Left renal cortex interstitium (tissue), 4 donors: ENCODE results near the gene CNTNAP5. TPM values are rescaled to one million over a fixed set of nuclear protein-coding genes. Genes with fewer than 3 reads are reported as not detected.

Source experiments
- DNase-seq, 4 donors: peaks; one replicate each; pipeline ENCODE4 v3.0.0-alpha.2; 2013; ENCODE audit warnings: low read depth in 4 of 4, low spot score in 2 of 4, missing footprints in 1 of 4
- polyA plus RNA-seq, 4 donors: library from polyadenylated mRNA; unstranded; fragments of 120-200 nt; gene quantifications; one replicate each; pipeline ENCODE4 v1.2.1, GENCODE V29; 2013; ENCODE audit not compliant: insufficient read length in 4 of 4

CNTNAP5 gene
- polyA plus RNA-seq, 4 donors = 0.32 TPM; not detected in 3

DNA sequence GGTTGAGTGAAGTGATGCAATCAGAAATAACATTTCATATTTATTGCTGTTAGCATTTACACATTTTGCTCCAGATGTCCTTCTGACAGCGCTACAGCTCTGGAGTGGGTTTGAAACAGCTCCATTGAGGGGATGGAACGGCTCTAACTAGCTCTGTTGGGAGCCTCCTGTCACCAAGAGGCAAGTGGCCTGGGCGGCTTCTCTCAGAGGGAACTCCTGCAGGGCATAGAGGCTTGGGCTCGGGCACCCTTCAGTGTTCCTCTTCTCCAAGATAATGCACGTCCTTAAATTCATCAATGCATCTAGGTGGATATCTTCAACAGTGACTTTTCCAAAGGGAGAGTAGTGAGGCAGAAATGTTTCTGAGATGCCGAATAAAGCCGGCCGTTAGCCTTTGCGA, 122.5 kb downstream of the CNTNAP5 start:
- DNase-seq = no peak

DNA sequence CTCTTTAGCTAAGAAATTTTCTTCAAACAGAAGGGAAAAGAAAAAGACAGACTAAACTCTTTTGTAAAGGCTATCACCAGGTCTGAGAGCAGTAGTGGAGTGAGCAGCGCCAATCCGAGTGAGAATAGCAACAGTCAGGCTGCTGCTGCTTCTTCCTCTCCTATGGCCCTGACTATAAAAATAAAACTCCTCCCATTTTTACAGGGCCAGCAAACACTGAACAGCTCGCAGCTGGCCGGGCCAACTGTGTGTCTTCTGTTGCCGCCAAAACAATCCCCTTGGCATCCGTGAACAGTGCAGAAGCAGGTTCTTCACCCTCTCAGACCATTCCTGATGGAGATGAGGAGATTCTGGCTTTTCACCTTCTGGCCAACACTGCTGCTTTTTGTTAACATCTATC, 124.5 kb downstream of the CNTNAP5 start:
- no peak for DNase-seq

DNA sequence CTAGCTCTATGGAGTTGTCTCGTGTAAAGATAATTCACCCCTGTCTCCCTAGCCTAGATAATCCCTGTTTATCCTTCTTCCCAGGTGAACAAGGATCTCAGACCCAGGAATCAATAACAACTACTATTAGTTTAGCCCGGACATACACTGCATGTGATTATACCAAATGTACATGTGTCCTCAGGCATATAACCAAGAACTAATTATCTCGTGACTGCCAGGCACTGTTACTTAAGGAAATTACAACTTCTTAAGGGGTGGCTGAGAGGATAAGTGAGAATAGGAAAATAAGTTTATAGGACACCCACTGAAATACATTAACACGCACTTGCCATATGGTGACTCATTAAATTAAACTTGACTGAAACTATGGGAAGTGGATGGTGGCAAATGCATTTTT, 126.6 kb downstream of the CNTNAP5 start:
- no peak for DNase-seq

DNA sequence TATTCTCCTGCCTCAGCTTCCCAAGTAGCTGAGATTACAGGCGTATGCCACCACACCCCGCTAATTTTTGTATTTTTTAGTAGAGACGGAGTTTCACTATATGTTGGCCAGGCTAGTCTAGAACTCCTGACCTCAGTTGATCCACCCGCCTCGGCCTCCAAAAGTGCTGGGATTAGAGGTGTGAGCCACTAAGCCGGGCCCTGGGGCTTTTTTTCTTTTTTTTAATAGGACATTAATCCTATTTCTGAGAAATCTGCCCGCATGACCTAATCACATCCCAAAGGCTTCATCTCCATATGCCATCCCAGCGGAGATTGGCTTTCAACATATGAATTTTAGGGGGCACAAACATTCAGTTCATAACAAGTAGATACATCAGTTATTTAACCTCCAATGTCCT, 128.6 kb downstream of the CNTNAP5 start:
- DNase-seq = no peak

DNA sequence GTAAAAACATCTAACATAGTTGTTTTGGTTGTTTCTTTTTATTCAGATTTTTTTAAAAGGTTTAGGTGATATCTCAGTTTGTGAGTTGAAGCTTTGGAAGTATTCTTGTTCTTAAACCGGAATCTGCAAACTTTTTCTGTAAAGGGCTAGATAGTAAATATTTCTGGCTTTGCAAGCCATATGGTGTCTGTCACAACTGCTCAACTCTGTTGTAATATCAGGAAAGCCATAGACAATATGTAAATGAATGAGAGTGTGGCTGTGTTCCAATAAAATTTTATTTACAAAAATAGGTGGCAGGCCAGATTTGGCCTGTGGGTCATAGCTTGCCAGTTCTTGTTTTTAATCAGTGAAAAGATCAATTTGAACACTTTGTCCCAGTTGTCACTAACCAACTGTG, 134.1 kb downstream of the CNTNAP5 start:
- DNase-seq = no peak

DNA sequence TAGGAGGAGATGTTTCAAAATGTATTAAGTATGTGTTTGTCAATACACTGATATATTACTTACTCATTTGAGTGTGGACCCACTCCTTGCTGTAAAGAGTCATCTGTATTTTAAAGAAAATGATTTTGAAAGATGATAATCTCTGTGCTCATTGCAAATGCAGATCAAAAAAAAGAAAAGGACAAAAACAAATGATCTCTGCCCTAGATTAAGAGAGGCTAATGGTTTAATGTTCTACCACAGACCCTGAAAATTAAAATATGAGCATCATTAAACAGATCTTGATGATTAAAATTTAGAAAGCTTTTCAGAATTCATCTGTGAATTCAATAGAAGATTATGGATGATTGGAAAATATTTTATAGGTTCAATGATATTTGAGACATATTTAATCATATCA, 136.5 kb downstream of the CNTNAP5 start:
- no peak for DNase-seq

DNA sequence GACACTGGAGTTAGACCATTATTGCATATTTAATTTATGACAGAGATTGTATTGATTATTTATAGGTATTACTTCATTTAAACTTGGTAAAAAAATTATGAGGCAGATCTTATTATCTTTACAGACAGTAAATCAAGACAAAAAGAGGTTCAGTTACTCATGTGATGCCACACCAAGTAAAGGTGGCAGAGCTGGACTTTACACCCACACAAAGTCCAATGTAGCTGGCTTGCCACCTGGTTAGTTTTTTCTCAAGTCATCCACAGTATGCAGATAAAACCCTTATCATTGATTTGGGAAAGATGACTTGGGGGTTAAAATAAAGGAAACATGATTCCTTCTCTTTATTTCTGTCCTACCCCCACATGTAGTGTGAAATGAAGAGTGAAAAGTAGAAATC, 137.2 kb downstream of the CNTNAP5 start:
- no peak for DNase-seq

DNA sequence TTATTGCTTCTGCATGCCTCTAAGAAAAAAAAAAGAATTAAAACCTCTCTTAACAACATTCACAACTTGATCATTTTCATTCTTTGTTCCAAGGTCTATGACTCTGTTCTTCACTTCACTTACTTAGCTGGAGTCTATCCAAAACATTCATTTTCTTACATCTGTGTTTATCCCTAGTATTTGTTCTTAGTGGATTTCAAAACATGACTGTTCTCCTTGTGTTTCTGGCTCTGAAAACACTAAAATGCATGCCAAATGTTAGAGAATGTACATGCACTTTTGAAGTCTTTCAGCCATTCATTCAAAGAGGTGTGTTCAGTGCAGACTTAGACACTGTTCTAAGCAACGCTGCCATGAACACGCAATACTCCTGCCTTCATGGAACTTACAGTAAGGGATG, 138.8 kb downstream of the CNTNAP5 start:
- DNase-seq = no peak

DNA sequence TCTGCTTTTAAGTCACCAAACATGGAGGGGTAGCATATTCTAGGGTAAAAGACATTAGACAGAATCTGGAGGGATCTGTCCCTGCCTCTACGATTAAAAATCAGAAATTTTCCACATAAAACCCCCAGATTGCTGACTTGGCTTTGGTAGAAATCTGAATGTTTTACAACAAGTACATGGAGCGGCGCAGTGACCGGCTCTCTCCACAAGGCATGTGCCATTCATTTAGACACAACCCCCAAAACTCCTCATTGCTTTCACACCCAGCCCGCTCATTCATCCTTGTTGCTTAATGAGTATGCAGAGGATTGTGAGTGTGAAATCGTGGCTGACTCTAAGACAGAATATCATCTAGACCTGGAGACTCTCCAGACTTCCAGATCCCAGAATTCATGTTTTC, 140.6 kb downstream of the CNTNAP5 start:
- DNase-seq = no peak

DNA sequence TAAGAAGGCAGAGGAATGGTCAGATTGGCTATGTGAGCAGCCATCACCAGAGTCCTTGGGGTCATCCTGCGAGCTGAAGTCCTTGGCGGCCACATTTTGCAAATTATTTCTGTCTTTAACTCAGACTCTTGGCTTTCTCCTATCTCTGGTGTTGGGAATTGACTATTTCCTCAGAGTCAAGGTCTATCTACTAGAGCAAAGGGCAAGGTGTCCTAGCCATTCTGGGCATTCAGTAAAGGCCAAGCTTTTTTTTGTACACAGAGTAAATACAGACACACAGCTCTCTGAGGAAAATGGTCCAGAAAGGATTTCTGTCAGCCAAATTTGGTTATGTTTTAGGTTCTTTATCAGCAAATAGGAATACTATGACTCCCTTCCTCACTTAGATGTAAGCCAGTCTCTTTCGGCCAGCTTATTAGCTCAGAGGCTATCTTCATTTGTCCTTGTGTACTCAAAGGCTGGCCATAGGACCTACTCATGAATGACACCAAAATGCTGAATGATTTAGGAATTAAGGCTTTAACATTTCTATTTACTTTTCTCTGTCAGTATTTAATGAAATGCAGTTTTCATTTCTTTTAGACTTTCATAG, 146.5 kb downstream of the CNTNAP5 start:
- DNase-seq = no peak

DNA sequence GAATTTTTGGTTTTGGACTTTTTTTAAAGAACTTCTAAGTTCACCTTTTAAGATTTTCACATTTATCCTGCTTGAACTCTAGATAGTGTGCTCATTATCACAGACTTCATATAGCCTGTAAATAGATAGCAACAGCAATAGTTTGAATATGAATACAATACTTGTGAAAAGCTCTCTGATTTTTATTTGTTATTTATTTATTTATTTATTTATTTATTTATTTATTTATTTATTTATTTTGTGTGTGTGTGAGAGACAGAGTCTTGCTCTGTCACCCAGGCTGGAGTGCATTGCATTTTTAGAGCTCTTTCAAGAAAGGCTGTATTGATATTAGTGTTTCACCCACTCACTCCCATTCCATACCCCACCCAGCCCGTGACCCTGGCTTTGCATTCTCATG, 153.6 kb downstream of the CNTNAP5 start:
- DNase-seq = no peak

DNA sequence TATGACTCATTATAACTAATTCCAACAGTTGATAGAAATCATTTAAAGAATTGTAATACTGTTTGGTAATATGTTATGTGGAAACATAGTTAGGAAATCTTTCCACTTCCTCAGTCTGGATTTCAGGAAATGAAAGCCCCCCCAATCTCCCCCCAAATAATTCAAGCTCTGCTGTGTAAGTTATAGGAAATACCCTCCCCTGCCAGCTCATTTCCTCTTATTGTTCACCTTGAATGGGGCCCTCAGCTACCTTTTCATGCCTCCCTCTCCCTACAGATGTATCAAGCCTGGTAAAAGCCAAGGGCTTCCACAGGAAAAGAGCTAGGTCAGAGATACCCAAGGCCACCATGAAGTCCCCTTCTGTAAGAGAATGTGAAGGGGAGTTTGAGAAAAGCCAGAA, 155.5 kb downstream of the CNTNAP5 start:
- no peak for DNase-seq

DNA sequence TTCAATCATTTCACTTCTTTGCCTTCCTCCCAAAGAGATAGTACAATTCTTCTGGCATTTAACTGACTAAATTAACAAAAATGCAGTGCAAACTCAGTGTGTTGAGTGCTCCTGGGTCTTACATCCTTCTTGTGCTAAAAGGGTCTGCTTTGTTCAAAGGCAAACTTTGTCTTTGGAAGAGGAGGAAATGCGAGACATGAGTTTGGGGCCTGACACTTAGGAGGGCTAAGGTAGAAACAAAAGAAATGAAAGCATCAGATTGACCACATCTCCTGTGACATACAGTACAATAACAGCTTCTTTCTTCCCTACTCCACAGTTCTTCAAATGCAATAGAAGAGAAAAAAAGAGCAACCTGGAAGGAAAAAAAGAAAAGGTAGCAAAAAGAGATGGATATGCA, 161.7 kb downstream of the CNTNAP5 start:
- no peak for DNase-seq

DNA sequence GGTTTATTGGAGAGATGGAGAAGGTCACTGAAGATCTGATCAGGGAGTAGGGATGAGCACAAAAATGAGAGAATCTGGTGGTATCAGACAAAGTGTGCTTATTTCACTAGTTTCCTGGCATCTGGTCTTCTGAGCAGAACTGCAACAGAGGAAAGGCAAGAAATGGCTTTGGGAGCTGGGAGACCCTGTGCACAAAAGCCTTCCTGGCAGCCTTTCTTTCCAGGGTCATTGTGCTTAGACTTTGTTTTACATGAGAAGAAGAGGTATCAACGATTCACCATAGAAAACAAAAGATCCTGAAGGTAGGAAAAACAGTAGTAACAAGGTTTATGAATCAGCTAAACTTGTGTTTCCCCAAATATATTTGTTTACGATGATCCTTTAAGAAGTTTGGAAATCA, 162.9 kb downstream of the CNTNAP5 start:
- DNase-seq = no peak

DNA sequence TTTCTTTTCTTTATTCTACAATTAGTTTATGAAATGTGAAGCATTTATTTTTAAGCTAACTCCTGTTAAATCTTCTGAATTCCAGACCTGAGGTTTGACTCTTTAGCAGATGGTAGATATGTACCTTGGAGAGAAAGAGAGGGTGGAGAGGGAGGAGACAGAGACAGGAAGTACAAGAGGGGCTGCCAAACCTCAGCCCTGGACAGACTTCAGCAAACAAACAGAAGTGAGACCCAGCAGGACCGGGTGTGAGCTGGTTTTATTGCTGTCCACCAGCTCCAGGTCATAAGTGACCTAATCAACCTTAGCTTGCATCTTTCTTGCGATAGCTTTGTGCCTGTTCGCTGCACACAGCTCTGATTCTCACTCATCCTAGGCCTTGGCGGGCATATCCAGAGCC, 168.6 kb downstream of the CNTNAP5 start:
- no peak for DNase-seq

DNA sequence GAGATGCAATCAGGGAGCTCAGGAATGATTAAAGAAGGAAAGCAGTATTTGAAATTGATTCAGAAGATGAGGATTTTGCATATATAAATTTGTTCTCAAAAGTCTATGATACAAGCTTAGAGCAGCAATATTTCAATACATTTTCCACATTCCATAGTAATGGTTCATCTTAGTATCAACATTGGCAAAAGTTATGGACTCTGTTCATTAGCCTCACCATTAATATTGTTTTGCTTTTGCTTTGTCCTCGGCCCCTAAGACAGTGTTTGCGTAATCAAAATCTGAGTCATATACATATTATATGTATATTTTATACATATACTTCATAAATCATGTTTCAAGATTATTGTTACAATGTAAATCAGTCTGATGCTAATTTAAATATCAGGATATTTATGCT, 176.6 kb downstream of the CNTNAP5 start:
- DNase-seq = no peak

DNA sequence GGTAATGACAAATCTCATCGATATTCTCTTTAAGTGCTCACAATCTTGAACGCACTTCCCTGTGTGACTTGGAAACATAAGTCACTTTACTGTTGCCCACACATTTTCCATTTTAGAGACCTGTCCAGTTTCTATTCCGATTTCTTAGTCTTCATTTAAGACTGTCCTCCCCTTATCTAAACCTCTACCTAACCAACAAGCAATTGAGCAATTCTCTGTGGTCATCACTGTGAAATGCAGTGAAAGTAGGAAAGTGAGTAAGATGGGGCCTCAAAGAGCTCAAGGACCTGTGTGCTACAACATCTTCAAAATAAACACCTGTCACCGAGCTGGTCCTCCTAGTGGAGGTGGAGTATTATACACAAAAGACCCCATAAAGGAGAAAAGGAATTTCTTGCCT, 184.4 kb downstream of the CNTNAP5 start:
- no peak for DNase-seq

DNA sequence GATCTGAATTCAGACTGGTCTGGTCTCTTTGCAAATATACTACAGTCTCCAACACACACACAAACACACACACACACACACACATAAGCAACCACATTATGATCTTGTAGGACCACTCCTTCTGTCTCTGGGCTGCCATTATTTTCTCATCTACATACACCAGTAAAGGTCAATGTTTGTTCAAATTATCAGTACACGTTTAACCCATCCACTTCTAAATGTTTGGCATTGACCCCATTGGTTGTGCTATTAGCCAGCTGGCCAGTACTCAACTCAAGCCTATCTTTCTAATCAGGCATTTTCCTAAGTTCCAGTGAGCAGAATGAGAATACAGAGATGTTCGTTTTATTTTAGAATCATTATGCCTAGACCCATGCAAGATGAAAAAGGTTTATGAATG, 186.4 kb downstream of the CNTNAP5 start:
- DNase-seq = no peak

DNA sequence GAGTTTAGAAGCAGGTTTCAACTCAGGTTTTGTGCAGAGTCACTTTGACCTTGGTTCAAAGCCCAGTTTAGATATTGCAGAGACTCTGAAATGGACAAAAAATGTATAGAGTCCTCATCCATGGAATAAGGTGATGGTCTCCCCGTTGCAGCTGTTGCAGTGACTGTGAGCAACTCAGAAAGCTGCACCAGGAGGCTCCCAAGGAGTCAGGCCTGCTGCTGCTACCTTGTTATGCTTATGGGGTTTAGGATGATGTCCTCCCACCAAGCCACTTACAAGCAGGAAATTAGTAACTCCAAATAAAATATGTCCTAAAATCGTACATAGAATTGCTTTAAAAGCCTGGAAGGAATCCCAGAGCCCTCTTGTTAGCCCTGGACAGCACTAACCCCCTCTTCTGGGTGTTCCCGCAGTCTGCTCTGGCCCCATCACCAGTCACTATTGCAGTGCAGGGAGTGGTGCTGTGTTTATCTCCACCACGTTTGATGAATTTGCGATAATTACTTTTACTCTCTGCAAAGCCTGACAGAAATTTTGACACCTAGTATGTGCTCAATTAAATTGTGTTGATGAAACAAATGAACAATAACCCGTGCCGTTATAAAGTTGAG, 189.0 kb downstream of the CNTNAP5 start:
- no peak for DNase-seq

DNA sequence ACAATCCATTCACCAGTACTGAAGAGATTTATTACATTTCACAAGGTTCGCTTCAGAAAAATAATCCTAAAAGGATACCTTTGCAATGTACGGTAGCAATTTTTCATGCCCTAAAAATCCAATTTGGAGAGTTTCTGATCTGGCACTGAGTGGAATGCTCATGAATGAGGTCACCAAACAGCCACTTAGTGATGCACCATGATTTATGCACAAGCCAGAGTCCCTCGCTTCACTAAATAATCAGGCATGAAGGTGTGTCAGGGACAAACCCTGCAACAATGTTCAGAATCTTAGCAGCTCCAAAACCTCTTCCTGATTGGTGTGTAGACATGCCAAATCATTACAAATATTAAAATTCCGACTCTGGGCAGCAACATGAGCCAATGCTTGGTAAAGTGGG, 221.1 kb downstream of the CNTNAP5 start:
- DNase-seq = no peak

DNA sequence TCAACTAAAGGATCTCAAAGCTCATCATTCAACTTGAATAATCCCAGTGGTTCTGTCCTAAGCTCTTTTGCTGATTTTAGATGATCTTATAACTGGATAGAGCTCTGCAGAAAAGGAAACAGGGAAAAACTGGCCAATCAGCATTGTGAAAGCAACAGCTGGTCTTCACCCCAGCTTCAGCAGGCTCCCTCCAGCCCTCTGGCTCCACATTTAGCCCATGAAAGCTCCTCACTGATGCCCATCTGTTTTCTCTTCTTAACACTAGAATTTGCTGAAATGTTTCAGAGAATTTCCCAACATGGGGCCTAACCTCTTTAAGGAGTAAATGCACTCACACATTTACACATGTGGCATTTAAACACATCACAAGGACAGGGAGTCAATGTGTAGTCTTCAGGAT, 223.3 kb downstream of the CNTNAP5 start:
- DNase-seq = no peak

DNA sequence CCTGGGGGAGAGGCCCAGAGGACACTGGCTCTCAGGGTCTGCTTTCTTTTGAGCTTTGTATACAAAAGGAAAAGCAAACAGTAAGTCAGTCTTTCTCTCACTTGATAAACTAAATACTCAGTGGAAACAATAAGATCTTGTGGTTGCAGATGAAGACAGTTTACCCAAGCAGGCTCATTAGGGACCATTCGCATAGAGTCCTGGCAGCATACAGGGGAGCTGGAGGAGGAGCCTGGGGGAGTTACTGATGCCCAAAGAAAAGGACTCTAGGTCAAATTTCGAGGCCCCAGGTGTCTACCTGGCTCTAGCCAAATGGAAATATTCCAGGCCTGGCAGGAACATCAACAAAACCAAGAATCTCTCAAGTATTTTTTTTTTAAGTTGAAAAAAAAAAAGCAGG, 225.3 kb downstream of the CNTNAP5 start:
- no peak for DNase-seq

DNA sequence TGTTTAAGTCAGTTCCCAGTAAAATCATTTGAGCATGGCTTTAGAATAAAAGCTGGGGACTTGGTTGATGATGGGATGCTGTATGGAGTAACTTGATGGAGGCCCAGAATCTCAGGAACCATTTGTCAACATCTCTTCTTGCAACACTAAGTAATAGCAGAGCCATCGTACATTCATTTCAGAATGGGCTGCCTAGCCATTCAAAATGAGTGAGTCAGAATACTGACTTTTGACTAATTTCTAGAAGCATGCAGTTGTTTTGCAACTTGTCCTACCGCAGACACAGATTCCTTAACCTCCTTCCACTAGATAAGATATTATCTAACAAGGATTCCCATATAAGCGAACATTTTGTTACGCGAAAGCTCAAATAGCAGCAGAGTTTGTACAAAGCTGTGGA, 229.5 kb downstream of the CNTNAP5 start:
- DNase-seq = no peak
